SK-N-SH treated with all-trans-retinoic acid at 6 μM for 48 hours (cell line): ENCODE results near the gene PTRHD1.

Source experiments
- ATAC-seq: fragments of 200-7000 bp; cut with Tn5 transposase; 3 replicates; pipeline ENCODE4 v1.9.1; 2020; ENCODE audit warnings: mild to moderate bottlenecking, moderate library complexity
- ARNTL ChIP-seq: fragments of 450-650 bp; formaldehyde crosslinking; IDR thresholded peaks from 2 replicates; pipeline ENCODE4 v1.5.0; 2020; ENCODE audit warnings: low read depth, mild to moderate bottlenecking, moderate library complexity, borderline replicate concordance
- BACH2 ChIP-seq: fragments of 250-450 bp; sonication (Bioruptor Pico); IDR thresholded peaks from 2 replicates; pipeline ENCODE4 v1.9.0; 2021; ENCODE audit warnings: mild to moderate bottlenecking, borderline replicate concordance
- CREB5 ChIP-seq: fragments of 250-450 bp; sonication (Bioruptor Pico); IDR thresholded peaks from 2 replicates; pipeline ENCODE4 v1.5.1; 2020; ENCODE audit warnings: low read depth, mild to moderate bottlenecking, moderate library complexity
- CSDC2 ChIP-seq: fragments of 250-450 bp; sonication (Bioruptor Pico); IDR thresholded peaks from 2 replicates; pipeline ENCODE4 v1.5.0; 2020; ENCODE audit warnings: mild to moderate bottlenecking, moderate library complexity
- CSRNP3 ChIP-seq: fragments of 250-450 bp; sonication (Bioruptor Pico); IDR thresholded peaks from 2 replicates; pipeline ENCODE4 v1.5.1; 2021; ENCODE audit warnings: mild to moderate bottlenecking, moderate library complexity
- ESRRG ChIP-seq: fragments of 250-450 bp; sonication (Bioruptor Pico); IDR thresholded peaks from 2 replicates; pipeline ENCODE4 v1.6.1; 2021; ENCODE audit warnings: mild to moderate bottlenecking
- GLIS3 ChIP-seq: fragments of 250-450 bp; sonication (Bioruptor Pico); IDR thresholded peaks from 2 replicates; pipeline ENCODE4 v1.5.0; 2020; ENCODE audit warnings: mild to moderate bottlenecking, moderate library complexity
- ISL1 ChIP-seq: fragments of 250-450 bp; sonication (Bioruptor Pico); IDR thresholded peaks from 2 replicates; pipeline ENCODE4 v2.1.2; 2022; ENCODE audit warnings: mild to moderate bottlenecking, moderate library complexity
- PATZ1 ChIP-seq: fragments of 250-450 bp; sonication (Bioruptor Pico); IDR thresholded peaks from 2 replicates; pipeline ENCODE4 v1.8.0; 2020; ENCODE audit warnings: mild to moderate bottlenecking, moderate library complexity, borderline replicate concordance
- POU6F1 ChIP-seq: fragments of 250-450 bp; sonication (Bioruptor Pico); IDR thresholded peaks from 2 replicates; pipeline ENCODE4 v1.8.0; 2021; ENCODE audit warnings: low read depth, mild to moderate bottlenecking, moderate library complexity, borderline replicate concordance
- PPARA ChIP-seq: fragments of 250-450 bp; sonication (Bioruptor Pico); IDR thresholded peaks from 2 replicates; pipeline ENCODE4 v1.5.0; 2020; ENCODE audit warnings: mild to moderate bottlenecking, borderline replicate concordance
- RARB ChIP-seq: fragments of 250-450 bp; sonication (Bioruptor Pico); IDR thresholded peaks from 2 replicates; pipeline ENCODE4 v1.8.0; 2021; ENCODE audit warnings: mild to moderate bottlenecking, moderate library complexity
- SNAI2 ChIP-seq: fragments of 250-450 bp; sonication (Bioruptor Pico); IDR thresholded peaks from 2 replicates; pipeline ENCODE4 v1.5.0; 2020; ENCODE audit warnings: mild to moderate bottlenecking, moderate library complexity
- TCF4 ChIP-seq: fragments of 250-450 bp; sonication (Bioruptor Pico); IDR thresholded peaks from 2 replicates; pipeline ENCODE4 v1.8.0; 2021; ENCODE audit warnings: mild to moderate bottlenecking, moderate library complexity, borderline replicate concordance
- TOX ChIP-seq: fragments of 250-450 bp; sonication (Bioruptor Pico); IDR thresholded peaks from 2 replicates; pipeline ENCODE4 v1.8.0; 2021; ENCODE audit warnings: mild to moderate bottlenecking, moderate library complexity, borderline replicate concordance
- TSHZ2 ChIP-seq: fragments of 250-450 bp; sonication (Bioruptor Pico); IDR thresholded peaks from 2 replicates; pipeline ENCODE4 v1.5.0; 2020; ENCODE audit warnings: mild to moderate bottlenecking, moderate library complexity
- ZC3H10 ChIP-seq: fragments of 250-450 bp; sonication (Bioruptor Pico); IDR thresholded peaks from 2 replicates; pipeline ENCODE4 v1.5.1; 2021; ENCODE audit warnings: mild to moderate bottlenecking, moderate library complexity
- ZFP3 ChIP-seq: fragments of 250-450 bp; sonication (Bioruptor Pico); IDR thresholded peaks from 2 replicates; pipeline ENCODE4 v1.5.0; 2020; ENCODE audit warnings: mild to moderate bottlenecking, moderate library complexity
- ZFP30 ChIP-seq: fragments of 450-650 bp; formaldehyde crosslinking; IDR thresholded peaks from 2 replicates; pipeline ENCODE4 v1.5.0; 2022; ENCODE audit warnings: mild to moderate bottlenecking, moderate library complexity
- ZNF565 ChIP-seq: fragments of 450-650 bp; formaldehyde crosslinking; conservative IDR thresholded peaks from 2 replicates; pipeline ENCODE4 v1.5.0; 2020; ENCODE audit warnings: low read depth, mild to moderate bottlenecking, moderate library complexity
- ZNF70 ChIP-seq: fragments of 450-650 bp; formaldehyde crosslinking; IDR thresholded peaks from 2 replicates; pipeline ENCODE4 v1.5.0; 2020; ENCODE audit warnings: mild to moderate bottlenecking, moderate library complexity

Gene PTRHD1

GRCh38 chr2:24797644-24798043 is 4.5 kb upstream of the PTRHD1 start:
- no peak for TF ChIP-seq ZFP30
- TF ChIP-seq CSRNP3 (CRISPR knock-in tag) = no peak
- no peak for TF ChIP-seq BACH2 (CRISPR knock-in tag)
- no peak for TF ChIP-seq TSHZ2
- no peak for TF ChIP-seq ZNF70 (CRISPR knock-in tag)
- no peak for TF ChIP-seq ZFP3 (CRISPR knock-in tag)
- no peak for TF ChIP-seq ESRRG
- no peak for TF ChIP-seq PATZ1 (CRISPR knock-in tag)
- TF ChIP-seq GLIS3 (CRISPR knock-in tag) = no peak
- no peak for TF ChIP-seq ISL1 (CRISPR knock-in tag)
- no peak for TF ChIP-seq POU6F1 (CRISPR knock-in tag)
- no peak for TF ChIP-seq RARB (CRISPR knock-in tag)
- TF ChIP-seq ZNF565 (CRISPR knock-in tag) = no peak
- no peak for TF ChIP-seq CREB5 (CRISPR knock-in tag)
- TF ChIP-seq ARNTL = no peak
- no peak for TF ChIP-seq CSDC2 (CRISPR knock-in tag)
- no peak for TF ChIP-seq TOX
- no peak for TF ChIP-seq PPARA (CRISPR knock-in tag)
- TF ChIP-seq SNAI2 (CRISPR knock-in tag) = no peak
- ATAC-seq = no peak

- ATAC-seq = peak; percentile 35
- TF ChIP-seq SNAI2 (CRISPR knock-in tag) (no peak), TSHZ2 (no peak), CSRNP3 (CRISPR knock-in tag) (no peak), ZFP3 (CRISPR knock-in tag) (no peak), ARNTL (no peak), ISL1 (CRISPR knock-in tag) (no peak), TCF4 (no peak), ZNF565 (CRISPR knock-in tag) (no peak), BACH2 (CRISPR knock-in tag) (no peak), ZFP30 (no peak), POU6F1 (CRISPR knock-in tag) (no peak), PPARA (CRISPR knock-in tag) (no peak), ESRRG (no peak), GLIS3 (CRISPR knock-in tag) (no peak), ZC3H10 (CRISPR knock-in tag) (no peak)
These were observed 707 bp upstream of the PTRHD1 start for GRCh38 chr2:24793761-24794435.
